ENCODE data around the gene CSF2. TPM values are rescaled to one million over a fixed set of nuclear protein-coding genes. Genes with fewer than 3 reads are reported as not detected.

CSF2 gene
- total RNA-seq, 4 donors from 2014 or later = not detected

DNA sequence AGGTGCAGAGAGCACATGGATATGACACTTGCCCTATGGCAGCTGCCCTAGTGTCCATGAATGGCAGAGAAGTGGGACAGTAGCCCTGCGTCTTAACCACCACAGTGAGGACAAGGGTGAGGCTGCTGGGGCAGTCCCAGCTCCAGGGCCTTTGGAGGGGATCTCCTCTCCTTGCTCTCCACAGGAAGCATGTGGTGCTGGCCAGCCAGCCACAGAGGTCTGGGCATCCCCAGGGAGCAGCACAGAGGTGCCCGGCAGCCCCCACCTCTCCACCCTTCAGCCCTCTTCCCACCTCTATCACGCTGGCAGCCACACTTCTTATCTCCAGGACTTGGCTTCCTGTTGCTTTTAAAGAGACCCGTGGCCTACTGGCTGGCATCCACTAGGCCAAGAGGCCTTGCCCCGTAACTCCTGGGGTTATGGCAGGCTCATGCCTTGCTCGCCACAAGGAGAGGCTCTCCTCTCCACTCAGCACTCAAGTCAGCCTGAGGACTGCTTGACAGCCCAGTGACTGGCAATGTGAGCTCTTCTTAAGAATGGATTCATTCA, 21.9 kb downstream of the CSF2 start:
- Histone ChIP-seq H3K27ac (no peak overlapping the region), H3K27me3 (no peaks in the 10 kb centered on the region), H3K36me3 (no peaks in the 10 kb centered on the region), H3K4me3 (no peak overlapping the region), H3K9me3 (no peaks in the 10 kb centered on the region), H3K4me1 (no peaks in the 10 kb centered on the region)
- no peak for DNase-seq (ENCODE audit: low spot score in 2 of 2)
- WGBS = 63% methylated on average over 5 of the region's 6 CpGs
- TF ChIP-seq, protein P1, sequence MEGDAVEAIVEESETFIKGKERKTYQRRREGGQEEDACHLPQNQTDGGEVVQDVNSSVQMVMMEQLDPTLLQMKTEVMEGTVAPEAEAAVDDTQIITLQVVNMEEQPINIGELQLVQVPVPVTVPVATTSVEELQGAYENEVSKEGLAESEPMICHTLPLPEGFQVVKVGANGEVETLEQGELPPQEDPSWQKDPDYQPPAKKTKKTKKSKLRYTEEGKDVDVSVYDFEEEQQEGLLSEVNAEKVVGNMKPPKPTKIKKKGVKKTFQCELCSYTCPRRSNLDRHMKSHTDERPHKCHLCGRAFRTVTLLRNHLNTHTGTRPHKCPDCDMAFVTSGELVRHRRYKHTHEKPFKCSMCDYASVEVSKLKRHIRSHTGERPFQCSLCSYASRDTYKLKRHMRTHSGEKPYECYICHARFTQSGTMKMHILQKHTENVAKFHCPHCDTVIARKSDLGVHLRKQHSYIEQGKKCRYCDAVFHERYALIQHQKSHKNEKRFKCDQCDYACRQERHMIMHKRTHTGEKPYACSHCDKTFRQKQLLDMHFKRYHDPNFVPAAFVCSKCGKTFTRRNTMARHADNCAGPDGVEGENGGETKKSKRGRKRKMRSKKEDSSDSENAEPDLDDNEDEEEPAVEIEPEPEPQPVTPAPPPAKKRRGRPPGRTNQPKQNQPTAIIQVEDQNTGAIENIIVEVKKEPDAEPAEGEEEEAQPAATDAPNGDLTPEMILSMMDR (IDR thresholded peaks at IDR 0.05) = no peak
- no peak for TF ChIP-seq POLR2AphosphoS5 (IDR thresholded peaks at IDR 0.05)
- no peak for TF ChIP-seq POLR2A (IDR thresholded peaks at IDR 0.05)
- no peak for TF ChIP-seq EP300 (IDR thresholded peaks at IDR 0.05)

DNA sequence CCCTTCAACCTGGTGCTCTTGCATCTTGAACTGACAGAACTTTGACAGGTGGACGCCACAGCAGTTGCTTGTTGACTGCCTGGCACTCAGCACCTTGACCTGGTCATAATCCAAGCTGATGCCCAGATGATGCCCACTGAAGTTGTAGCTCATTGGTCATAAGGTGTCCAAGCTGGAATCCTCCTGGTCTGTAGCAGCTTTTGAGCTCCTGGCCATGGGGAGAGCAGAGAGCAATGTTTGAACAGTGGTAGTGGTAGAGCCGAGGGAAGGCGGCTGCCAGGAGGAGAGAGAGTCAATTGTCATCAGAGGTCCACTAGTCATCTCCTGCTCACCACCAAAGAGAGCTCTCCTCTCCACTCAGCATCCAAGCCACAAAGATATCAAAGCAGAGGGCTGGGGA, 23.3 kb downstream of the CSF2 start:
- H3K36me3 ChIP-seq = no peaks in the 10 kb centered on the region
- no peaks in the 10 kb centered on the region for H3K4me1 ChIP-seq
- TF ChIP-seq, protein P1 (IDR thresholded peaks at IDR 0.05) = no peak
- TF ChIP-seq POLR2AphosphoS5 (IDR thresholded peaks at IDR 0.05) (no peak), POLR2A (IDR thresholded peaks at IDR 0.05) (no peak), EP300 (IDR thresholded peaks at IDR 0.05) (no peak)
- WGBS = 97% methylated on average over 3 of the region's 3 CpGs
- DNase-seq (ENCODE audit: low spot score in 2 of 2) = no peak
- H3K27ac ChIP-seq = no peak overlapping the region
- no peak overlapping the region for H3K4me3 ChIP-seq
- no peaks in the 10 kb centered on the region for H3K9me3 ChIP-seq
- H3K27me3 ChIP-seq = no peaks in the 10 kb centered on the region

DNA sequence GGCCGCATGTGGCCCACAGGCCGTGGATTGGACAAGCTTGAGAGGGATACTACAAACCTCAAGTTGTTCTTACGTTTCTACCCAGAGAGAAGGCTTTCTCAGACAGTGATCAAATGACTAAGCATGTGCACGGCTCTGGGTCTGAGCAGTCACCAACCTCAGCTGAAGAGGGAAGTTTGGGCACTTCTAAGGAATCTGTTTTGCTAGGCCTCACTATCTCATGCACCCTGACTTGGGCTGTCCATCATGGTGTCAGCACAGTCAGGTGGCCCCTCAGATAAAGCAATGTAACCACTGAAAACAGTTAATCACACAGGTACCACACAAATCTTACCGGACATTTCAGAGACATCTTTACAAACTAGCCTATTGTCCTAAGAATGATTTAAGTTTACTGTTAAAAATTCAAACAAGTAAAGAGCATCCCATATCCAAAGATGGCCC, 24.6 kb downstream of the CSF2 start:
- no peaks in the 10 kb centered on the region for H3K9me3 ChIP-seq
- DNase-seq (ENCODE audit: low spot score in 2 of 2) = no peak
- 81% methylated on average over 5 of the region's 5 CpGs for WGBS
- H3K36me3 ChIP-seq = no peaks in the 10 kb centered on the region
- TF ChIP-seq, protein P1 (IDR thresholded peaks at IDR 0.05) = no peak
- TF ChIP-seq POLR2A (IDR thresholded peaks at IDR 0.05) (no peak), POLR2AphosphoS5 (IDR thresholded peaks at IDR 0.05) (no peak), EP300 (IDR thresholded peaks at IDR 0.05) (no peak)
- no peak overlapping the region for H3K27ac ChIP-seq
- no peak overlapping the region for H3K4me3 ChIP-seq
- peaks cover 3% of the 10 kb centered on the region for H3K4me1 ChIP-seq
- no peaks in the 10 kb centered on the region for H3K27me3 ChIP-seq

GRCh38 chr5:132098621-132099020, 25.0 kb downstream of the CSF2 start:
- TF ChIP-seq EP300 (IDR thresholded peaks at IDR 0.05) (no peak), POLR2AphosphoS5 (IDR thresholded peaks at IDR 0.05) (no peak), POLR2A (IDR thresholded peaks at IDR 0.05) (no peak)
- TF ChIP-seq, protein P1 (IDR thresholded peaks at IDR 0.05) = no peak
- Histone ChIP-seq H3K27me3 (no peaks in the 10 kb centered on the region), H3K9me3 (no peaks in the 10 kb centered on the region), H3K4me3 (no peak overlapping the region), H3K27ac (no peak overlapping the region), H3K36me3 (no peaks in the 10 kb centered on the region), H3K4me1 (peaks cover 8% of the 10 kb centered on the region)
- no peak for DNase-seq (ENCODE audit: low spot score in 2 of 2)

GRCh38 chr5:132099076-132099748, 25.6 kb downstream of the CSF2 start:
- Histone ChIP-seq H3K27me3 (no peaks in the 10 kb centered on the region), H3K27ac (no peak overlapping the region), H3K9me3 (no peaks in the 10 kb centered on the region), H3K36me3 (no peaks in the 10 kb centered on the region), H3K4me3 (no peak overlapping the region), H3K4me1 (peaks cover 13% of the 10 kb centered on the region)
- no peak for DNase-seq (ENCODE audit: low spot score in 2 of 2)
- WGBS = 69% methylated on average over 5 of the region's 5 CpGs
- TF ChIP-seq EP300 (IDR thresholded peaks at IDR 0.05) (no peak), POLR2A (IDR thresholded peaks at IDR 0.05) (no peak), POLR2AphosphoS5 (IDR thresholded peaks at IDR 0.05) (no peak)
